Measurements from ENCODE around the gene FNIP1.
"Not testable (repeated sequence)": the region's sequence is repeated elsewhere in the genome, so short reads cannot be mapped to it uniquely, and the experiment has no call there.

Gene FNIP1

GRCh38 chr5:131634996-131635683, 161.7 kb downstream of the FNIP1 start, which contains the start of gene RAPGEF6:
RAPGEF6 (minus strand) TSS chr5:131635229; CDS start chr5:131635030, 199 bp downstream.
- peak; percentile 97 for DNase-seq

GRCh38 chr5:131634666-131634995, 162.2 kb downstream of the FNIP1 start:
- DNase-seq: peak; percentile 70

DNA sequence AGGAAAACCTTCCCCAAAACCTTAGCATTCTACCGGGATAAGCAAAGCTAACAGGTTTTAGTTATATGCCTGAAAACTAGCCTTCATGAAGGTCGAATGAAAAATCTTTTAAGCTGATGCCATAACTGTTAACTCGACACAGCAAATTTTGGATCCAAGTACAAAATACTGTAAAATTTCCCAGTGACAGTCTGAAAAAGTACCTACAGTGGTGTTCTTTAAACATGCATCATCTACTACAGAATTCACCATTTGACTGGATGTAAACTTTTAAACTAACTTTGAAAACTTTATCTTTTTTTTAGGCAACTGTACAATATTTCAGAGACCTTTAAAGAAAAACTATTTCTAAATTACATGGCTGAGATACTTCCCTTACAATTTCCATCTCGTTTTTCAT, 162.6 kb downstream of the FNIP1 start:
- no peak for DNase-seq

- no peak for DNase-seq
Measured at GRCh38 chr5:131633830-131634229, 163.0 kb downstream of the FNIP1 start.

- DNase-seq: no peak
Measured at GRCh38 chr5:131630963-131631350, 165.9 kb downstream of the FNIP1 start.

- no peak for DNase-seq
Measured at GRCh38 chr5:131630208-131630962, 166.4 kb downstream of the FNIP1 start.

DNA sequence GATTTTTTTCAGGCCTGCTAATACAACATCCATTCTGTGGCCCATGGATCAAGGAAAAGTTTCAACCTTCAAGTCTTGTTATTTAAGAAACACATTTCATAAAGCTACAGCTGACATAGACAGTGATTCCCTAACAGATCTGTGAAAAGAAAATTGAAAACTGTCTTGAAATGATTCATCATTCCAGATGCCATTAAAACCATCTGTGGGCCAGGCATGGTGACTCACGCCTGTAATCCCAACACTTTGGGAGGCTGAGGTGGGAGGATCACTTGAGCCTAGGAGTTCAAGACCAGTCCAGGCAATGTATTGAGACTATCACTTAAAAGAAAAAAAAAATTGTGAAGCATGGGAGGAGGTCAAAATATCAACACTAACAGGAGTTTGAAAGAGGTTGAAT, 167.8 kb downstream of the FNIP1 start:
- DNase-seq: no peak

DNA sequence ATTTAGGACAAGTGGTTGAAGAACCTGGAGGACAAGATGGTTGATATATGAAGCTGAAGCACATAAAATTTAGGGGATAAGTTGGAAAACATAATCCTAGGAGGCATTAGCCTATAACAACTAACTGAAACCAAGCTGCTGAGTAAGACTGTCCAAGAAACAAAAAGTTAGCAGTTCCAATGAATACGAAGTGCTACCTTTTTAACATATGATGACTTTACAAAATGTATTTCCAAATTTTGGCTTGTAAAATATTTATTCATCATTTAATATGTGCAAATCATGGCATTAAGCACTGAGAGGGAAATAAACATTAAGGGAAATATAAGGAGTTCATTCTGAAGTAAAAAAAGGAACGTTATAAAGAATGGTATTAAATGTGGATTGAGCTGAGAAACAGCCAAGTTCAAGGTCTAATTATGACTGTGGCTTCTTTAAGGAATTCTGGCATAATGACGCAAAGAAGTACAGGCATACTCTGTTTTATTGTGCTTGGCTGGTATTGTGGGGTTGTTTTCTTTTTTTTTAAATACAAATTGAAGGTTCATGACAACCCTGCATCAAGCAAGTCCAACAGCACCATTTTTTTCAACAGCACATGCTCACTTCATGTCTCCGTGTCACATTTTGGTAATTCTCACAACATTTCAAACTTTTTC, 169.5 kb downstream of the FNIP1 start:
- no peak for DNase-seq

GRCh38 chr5:131622633-131623032, 174.2 kb downstream of the FNIP1 start:
- DNase-seq: no peak

- not testable (repeated sequence) for DNase-seq
Measured at GRCh38 chr5:131621164-131621563, 175.7 kb downstream of the FNIP1 start.

GRCh38 chr5:131619102-131619501, 177.7 kb downstream of the FNIP1 start:
- no peak for DNase-seq

DNA sequence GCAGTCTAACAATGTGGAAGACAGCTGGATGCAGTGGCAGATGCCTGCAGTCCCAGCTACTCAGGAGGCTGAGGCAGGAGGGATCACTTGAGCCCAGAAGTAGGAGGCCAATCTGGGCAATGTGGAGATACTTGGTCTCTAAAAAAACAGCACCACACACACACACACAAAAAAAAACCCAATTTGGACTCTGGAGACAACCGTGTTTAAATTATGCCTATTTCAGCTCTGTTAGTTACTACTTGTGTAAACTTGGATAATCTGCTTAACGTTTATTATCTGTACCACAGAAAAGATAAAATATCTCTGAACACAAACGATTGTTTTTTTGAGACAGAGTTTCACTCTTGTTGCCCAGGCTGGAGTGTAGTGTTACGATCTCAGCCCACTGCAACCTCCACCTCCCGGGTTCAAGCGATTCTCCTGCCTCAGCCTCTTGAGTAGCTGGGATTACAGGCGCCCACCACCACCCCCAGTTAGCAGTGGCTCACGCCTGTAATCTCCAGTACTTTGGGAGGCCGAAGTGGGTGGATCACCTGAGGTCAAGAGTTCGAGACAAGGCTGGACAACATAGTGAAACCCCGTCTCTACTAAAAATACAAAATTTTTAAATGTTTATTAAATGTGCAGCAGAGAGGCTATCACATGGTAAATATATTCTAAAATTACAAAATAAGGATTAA, 179.5 kb downstream of the FNIP1 start:
- no peak for DNase-seq

DNA sequence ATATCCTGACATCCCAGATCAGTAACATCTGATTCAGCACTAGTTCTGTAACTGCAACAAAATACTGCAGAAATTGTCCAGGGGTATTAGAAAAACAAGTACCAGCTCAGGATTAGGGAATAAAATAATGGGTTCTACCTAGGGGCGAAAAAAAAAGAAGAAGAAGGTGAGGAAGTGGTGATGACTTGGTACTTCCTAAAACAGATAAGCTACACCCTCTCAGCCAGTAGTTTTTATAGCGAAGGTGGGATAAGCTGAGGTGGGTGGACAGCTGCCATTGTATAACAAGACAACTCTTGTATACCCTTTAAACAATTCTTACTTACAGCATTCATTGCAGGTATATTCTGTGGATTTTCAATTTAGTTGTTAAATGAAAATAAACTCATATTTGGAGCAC, 180.9 kb downstream of the FNIP1 start:
- DNase-seq: no peak

DNA sequence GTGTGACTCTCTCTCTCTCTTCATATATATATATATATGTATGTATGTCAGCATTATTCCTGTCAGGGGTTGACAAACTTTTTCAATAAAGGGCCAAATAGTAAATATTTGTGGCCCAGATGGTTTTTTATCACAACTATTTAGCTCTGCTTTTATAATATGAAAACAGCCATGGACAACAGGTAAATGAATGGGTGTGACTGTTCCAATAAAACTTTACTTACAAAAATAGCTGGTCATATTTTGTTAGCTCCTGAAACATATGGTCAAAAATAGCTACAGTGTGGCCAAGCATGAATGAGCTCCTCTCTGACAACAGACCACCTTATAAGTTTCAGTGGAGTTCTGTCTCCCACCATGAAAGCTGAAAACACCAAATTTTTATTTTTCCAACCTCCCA, 183.4 kb downstream of the FNIP1 start:
- DNase-seq: no peak

DNA sequence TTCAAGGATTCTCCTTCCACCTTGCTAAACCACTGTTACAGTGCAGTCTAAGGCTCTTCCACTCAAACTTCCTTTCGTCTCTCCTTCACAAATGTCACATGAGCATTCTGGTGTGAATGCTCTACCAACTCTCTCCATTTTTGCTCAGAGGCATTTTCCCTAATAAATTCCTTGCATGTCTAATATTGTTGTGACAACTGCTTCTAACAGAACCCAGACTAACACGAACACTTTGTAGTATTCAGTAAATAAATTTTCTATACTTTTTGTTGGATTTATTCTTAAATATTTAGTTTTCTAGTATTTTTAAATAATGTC, 185.8 kb downstream of the FNIP1 start:
- no peak for DNase-seq

DNA sequence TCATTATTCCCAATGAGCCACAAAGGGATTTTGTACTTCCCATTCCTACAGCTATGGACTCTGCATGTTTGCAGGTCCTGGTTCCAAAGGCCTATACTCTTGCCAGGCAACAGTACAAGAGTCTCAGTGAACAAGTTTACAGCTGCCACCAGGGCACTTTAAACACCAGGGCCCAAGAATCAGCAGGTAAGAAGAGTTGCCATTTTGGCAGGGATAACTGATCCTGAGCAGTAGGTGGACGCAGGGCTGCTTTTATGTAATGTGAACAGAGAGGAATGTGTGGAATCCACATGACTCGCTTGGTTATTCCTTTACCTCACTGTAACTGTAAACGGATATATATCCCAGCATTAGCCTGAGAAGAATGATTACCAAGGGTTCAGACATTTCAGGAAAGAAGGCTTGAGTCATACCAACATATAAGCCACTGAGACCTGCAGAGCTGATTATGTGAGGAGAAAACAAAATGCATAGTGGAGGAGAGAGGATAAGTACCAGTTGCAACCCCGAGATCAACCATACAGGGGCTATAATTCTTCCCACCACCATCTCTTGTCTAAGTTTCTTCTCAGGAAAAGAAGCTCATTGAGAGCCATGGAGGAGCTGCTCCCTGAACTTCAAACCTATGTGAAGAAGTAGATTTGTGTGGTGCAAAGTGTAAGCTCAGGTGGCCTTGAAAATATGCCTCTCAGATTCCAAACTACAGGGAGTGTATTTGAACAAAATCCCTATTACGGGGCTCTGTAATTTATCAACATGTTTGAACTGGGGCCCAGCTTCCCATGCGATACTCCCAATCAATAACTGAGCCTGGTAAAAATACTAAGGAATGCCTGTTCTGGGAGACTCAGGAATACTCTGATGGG, 186.4 kb downstream of the FNIP1 start:
- no peak for DNase-seq

GRCh38 chr5:131609774-131610173, 187.0 kb downstream of the FNIP1 start:
- no peak for DNase-seq

GRCh38 chr5:131608597-131608996, 188.2 kb downstream of the FNIP1 start:
- DNase-seq: no peak

DNA sequence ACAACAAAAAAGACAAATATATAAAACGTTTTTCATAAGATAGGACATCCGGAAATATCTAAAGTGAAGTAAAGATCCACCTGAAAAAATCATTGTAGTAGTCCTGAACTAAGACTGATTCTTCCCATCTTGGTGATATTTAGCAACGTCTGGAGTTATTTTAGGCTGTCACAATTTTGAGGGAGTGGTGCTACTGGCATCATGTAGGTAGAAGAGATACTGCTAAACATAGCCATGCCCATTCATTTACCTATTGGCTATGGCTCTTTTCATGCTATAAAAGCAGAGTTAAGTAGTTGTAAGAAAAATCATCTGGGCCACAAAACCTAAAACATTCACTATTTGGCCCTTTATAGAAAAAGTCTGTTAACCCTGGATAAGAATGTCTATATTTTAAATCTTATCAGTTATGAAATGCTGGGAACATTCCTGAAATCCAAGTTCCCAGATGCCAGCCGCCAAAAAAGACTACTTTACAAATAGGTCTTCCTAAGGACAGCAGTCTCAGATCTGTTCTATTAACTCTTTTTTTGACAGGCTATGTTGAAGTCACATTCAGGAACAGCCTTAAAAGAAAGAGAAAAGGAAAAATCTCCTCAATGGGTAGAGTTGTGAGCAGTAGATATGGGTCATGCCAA, 188.8 kb downstream of the FNIP1 start:
- DNase-seq: no peak

DNA sequence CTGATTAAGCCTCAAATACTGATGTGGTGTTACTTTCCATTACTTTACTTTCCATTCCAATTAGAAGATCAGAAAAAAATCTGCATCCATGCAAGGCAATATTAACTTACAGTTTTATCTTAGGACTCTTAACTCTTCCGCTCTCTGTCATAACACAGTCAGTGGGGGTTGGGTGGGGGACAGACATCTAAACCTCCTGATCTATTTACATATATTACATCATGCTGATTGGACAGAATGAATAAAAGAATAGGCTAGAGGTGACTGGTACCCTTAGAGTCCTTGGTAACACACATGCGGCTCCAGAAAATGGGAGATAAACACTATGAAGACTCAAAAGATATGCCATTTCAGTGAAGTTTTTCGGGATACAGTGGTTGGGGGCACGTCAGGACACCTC, 189.4 kb downstream of the FNIP1 start:
- DNase-seq: no peak

GRCh38 chr5:131605086-131605485, 191.7 kb downstream of the FNIP1 start:
- DNase-seq: no peak
